GM10847 (cell line): ENCODE results near the gene GHR.

Source experiments
- POLR2A ChIP-seq: IDR thresholded peaks from 2 replicates; pipeline ENCODE4 v1.6.1; 2011; ENCODE audit not compliant: insufficient read length; ENCODE audit errors: extremely low read depth

Gene GHR

GRCh38 chr5:42564689-42565356 lies 141.6 kb downstream of the GHR start:
- no peak for TF ChIP-seq POLR2A

DNA sequence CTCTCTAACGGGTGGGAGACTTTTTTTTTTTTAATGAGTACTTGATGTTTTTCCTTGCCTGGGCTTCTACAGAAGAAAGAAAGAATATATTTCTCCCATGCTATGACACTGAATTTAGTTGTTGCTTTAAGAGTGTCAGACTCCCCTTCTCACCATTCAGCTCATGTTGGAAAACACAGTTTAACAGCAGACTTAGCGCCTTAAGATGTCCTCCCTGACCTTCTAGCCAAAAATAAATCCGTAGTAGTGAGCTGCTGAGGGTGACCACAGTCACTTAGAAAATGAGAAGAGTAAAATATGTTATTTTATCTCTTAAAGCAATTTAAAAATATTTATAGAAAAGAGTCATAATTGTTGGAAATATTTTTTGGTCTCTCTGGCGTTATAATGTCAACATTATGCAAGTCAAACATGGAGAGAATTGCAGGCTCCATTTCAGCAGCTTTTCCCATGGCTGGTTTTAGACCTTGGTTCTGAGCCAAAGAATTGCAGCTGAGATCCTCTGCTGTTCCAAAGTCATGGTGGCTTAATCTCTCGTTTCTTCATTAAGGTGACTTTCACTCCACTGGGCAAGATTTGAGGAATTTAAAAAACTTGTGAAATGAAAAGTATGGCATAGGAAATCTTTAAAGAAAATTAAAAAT lies 143.5 kb downstream of the GHR start:
- no peak for TF ChIP-seq POLR2A

DNA sequence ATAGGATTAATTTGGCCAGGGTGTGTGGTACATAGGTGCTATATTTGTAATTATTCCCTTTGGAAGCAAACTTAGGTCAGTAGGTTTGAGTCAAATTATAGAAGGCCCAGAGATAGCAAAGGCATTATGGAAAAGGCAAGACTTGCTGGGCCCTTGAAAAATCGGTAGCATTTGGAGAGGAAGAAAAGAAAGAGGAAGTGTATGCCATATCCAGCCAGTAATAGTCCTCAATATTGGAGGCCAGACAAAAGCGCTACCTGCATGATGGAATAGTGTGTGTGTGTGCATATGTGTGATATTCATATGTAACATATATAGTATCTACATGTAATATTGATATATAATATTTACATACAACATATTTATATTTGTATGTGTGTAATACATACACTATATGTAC lies 146.1 kb downstream of the GHR start:
- no peak for TF ChIP-seq POLR2A

DNA sequence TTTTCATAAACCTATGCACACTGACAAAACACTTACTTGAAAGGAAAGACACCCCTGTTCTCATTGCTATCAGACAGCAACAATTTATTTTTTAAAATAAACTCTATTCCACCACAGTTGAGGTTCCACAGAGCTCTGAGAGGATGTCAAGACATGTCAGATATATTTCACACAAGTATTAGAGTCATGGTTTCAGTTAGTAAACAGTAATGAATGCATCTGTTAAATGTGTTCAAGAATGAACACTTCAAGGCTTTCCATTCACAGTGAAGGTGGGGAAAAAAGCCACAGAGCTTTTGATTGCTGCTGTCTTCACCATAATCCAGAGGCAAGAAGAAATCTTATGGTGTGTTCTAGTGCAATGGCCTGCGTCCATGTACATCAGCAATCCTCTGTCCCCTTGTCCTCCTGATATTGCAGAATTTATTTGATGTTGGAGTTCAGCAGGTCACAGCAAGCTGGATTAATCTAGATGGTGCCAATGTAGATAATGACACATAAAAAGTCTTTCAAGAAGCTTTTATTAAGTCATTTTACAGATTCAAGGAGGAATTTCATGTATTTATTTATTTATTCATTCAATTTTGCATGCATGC lies 146.8 kb downstream of the GHR start:
- TF ChIP-seq POLR2A = no peak

DNA sequence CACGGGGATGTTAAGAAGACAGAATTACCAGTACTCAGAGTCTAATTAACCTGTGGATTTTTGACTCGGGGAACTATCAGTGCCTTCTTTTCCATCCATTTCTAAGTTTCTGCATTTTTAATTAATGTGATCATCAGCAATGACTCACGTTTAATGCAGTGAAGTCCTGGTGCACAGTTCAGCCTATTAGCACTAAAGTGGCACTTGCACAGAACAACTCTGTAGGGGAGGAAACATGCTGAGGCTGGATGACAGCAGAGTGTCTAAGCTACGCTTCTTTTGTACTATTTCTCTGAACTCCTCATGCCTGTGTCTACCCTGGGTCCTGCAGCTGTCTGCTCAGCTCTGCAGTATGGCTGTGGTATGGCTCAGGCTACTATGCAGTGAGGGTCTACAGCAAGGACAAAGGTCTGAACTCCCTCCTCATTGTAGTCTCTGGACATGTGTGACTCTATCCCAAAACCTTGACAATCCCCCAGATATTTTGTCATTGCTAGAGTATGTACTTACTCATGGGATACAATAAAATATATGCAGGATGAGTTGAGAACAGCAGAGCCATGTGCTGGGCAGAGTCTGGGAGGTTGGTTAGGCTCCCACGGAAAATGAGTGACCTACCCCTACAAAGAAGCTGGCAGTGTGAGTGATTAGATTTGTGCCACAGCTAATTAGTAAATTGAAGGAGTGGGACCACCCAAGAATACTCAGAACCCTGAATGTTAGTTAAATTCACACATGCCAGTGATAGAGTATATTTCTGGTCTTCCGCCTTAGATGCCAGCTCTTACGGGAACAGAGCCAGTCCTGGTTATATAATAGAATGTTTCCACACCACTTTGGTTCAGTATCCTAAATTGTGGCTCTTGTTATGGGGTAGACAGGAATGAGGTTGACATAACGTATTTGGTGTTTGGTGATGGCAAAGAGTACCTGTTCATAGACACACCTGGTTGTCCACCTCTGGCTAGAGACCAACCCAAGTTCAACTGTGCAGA lies 148.0 kb downstream of the GHR start:
- TF ChIP-seq POLR2A = no peak

- TF ChIP-seq POLR2A = no peak
Measured at GRCh38 chr5:42572313-42572712, 149.1 kb downstream of the GHR start.

DNA sequence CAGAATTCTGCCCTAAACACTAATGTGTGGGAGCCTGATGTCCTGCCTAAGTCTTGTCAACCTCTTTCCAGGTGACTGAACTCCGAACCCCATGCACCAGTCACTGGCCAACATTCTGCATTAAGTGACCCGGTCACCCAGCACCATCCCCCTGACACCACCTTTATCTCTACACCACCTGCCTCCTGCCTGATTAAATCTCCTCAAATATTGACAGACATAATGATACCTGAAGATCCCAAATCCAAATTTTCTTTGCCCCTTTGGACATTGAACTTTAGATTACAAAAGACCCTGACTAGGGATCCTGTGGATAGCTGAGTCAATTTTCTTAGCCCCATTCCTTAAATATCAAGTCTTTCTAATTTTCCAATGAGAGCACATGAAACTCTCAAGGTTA lies 150.1 kb downstream of the GHR start:
- TF ChIP-seq POLR2A = no peak

GRCh38 chr5:42579320-42579719 lies 156.1 kb downstream of the GHR start:
- no peak for TF ChIP-seq POLR2A

GRCh38 chr5:42581845-42582244 lies 158.6 kb downstream of the GHR start:
- TF ChIP-seq POLR2A = no peak

- no peak for TF ChIP-seq POLR2A
Measured at GRCh38 chr5:42582723-42583122, 159.5 kb downstream of the GHR start.

GRCh38 chr5:42583322-42583721 lies 160.1 kb downstream of the GHR start:
- no peak for TF ChIP-seq POLR2A

- no peak for TF ChIP-seq POLR2A
Measured at GRCh38 chr5:42586625-42587024, 163.4 kb downstream of the GHR start.

DNA sequence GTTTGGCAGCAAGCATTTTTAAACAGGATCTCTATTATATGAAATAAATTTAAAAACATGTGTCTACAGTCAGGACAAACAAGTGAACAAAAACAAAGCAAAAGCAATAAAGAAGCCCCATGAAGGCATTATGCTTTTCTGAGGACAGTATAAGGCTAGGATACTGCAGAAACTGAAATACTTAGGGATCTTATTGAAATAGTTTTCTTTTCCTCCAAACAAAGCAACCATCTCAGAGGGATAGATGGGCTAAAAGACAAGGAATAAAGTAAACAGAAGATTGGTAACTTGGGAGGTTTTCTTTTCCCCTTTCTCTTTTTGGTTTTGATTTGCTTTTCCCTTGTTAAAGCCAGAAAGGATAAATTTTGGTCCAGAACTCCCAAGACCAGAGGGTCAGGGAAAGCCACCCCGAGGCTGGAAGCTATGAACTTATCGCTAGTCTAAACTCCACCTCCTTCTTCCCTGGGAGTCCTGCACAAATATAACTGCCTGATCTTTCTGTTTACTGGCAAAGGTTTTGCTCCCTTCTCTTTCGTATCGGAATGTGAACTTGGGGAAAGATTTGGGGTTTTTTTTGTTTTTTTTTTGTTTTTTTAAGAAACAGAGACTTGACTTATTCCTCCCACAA lies 164.0 kb downstream of the GHR start:
- no peak for TF ChIP-seq POLR2A

GRCh38 chr5:42590566-42590965 lies 167.3 kb downstream of the GHR start:
- no peak for TF ChIP-seq POLR2A

DNA sequence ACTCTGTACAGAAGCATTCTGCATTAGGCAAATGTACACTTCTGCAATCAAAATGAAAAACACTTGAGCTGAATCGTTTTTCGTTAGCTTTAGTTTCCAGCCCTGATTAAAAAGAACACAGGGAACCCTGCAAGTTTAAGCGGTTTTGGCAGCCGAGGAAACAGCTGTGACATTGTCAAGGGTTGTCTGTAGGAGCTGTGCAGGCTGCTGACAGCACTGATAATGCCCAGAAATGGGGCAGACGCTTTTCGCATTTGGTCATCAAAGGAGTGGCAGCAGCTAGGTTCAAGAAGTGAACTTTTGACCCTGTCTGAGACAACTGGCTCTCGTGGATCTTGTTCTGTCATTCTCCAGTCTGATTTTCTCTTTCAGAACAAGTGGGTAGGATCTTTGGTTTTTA lies 167.8 kb downstream of the GHR start:
- TF ChIP-seq POLR2A = no peak
